Caco-2 (cell line): ENCODE results near the gene MBP. TPM values are rescaled to one million over a fixed set of nuclear protein-coding genes. Genes with fewer than 3 reads are reported as not detected.

Experiments used
- BruUV-seq: library from RNA; stranded (reverse); fragments of 400-500 nt; replicated peaks from 2 replicates; lab custom pipeline; 2021; lab: Mats Ljungman, UMichigan
- CTCF ChIA-PET: fragments of 300-600 bp; sonication (Branson Sonifier 250); formaldehyde crosslinking; loops from one replicate; lab custom pipeline; 2022; ENCODE audit warnings: antibody characterized with exemption; lab: Charles Lee
- POLR2A ChIA-PET: fragments of 300-600 bp; sonication (Branson Sonifier 250); formaldehyde crosslinking; loops from one replicate; lab custom pipeline; 2022; ENCODE audit warnings: antibody characterized with exemption; lab: Charles Lee
- DNase-seq, 2 experiments: peaks; one replicate each; pipeline versions ENCODE4 v3.0.0 to v3.0.0-alpha.2; 2020 to 2022
- H3K27me3 ChIP-seq: replicated peaks from 2 replicates; pipeline ENCODE4 v1.6.0; 2011; ENCODE audit warnings: low read length; ENCODE audit not compliant: control insufficient read depth, insufficient read depth
- H3K36me3 ChIP-seq: 2 replicates; pipeline ENCODE4 v1.5.1; 2011; ENCODE audit warnings: low read length; ENCODE audit not compliant: control insufficient read depth, insufficient read depth
- H3K4me1 ChIP-seq: fragments of 250-450 bp; sonication (Bioruptor Pico); 2 replicates; pipeline ENCODE4 v1.5.1; 2020; ENCODE audit warnings: mild to moderate bottlenecking
- H3K4me3 ChIP-seq: 2 replicates; pipeline ENCODE4 v1.5.1; 2011; ENCODE audit warnings: low read depth, mild to moderate bottlenecking, control low read depth, low read length
- H3K9me3 ChIP-seq: fragments of 250-450 bp; sonication (Bioruptor Pico); 2 replicates; pipeline ENCODE4 v1.5.1; 2020; ENCODE audit warnings: mild to moderate bottlenecking, moderate library complexity
- H3K27ac Mint-ChIP-seq: one replicate; pipeline ENCODE4 v1.8.0; 2022; ENCODE audit warnings: mixed read lengths; ENCODE audit not compliant: unreplicated experiment
- H3K27me3 Mint-ChIP-seq: one replicate; pipeline ENCODE4 v1.8.0; 2022; ENCODE audit warnings: mixed read lengths; ENCODE audit not compliant: insufficient read depth, unreplicated experiment
- H3K36me3 Mint-ChIP-seq: one replicate; pipeline ENCODE4 v1.8.0; 2022; ENCODE audit warnings: mild to moderate bottlenecking, mixed read lengths; ENCODE audit not compliant: insufficient read depth, unreplicated experiment
- H3K4me1 Mint-ChIP-seq: one replicate; pipeline ENCODE4 v1.8.0; 2022; ENCODE audit warnings: low read depth, mixed read lengths; ENCODE audit not compliant: unreplicated experiment
- H3K4me3 Mint-ChIP-seq: one replicate; pipeline ENCODE4 v1.8.0; 2022; ENCODE audit warnings: mild to moderate bottlenecking, moderate library complexity, mixed read lengths; ENCODE audit not compliant: unreplicated experiment
- H3K9me3 Mint-ChIP-seq: one replicate; pipeline ENCODE4 v1.8.0; 2022; ENCODE audit warnings: mixed read lengths; ENCODE audit not compliant: unreplicated experiment
- CTCF ChIP-seq, 2 experiments: fragments of 200-600 bp in 1 of 2; IDR thresholded peaks; 1 replicate in 1 of 2; 2 replicates in 1 of 2; pipeline versions ENCODE4 v1.5.1 to v1.8.0; 2011 to 2022; ENCODE audit warnings: antibody characterized with exemption in 1 of 2, control low read depth in 1 of 2, inconsistent platforms in 1 of 2, low read depth in 1 of 2, low read length in 1 of 2, mild to moderate bottlenecking in 1 of 2, moderate library complexity in 1 of 2; ENCODE audit not compliant: insufficient read depth in 1 of 2, severe bottlenecking in 1 of 2, unreplicated experiment in 1 of 2
- intact Hi-C: fragments of 100-400 bp; cut with micrococcal nuclease; formaldehyde crosslinking; loops from one replicate; pipeline ENCODE4 v1.10.0; 2022; ENCODE audit not compliant: unreplicated experiment
- total RNA-seq: library from RNA; stranded (reverse); gene quantifications from 2 replicates; pipeline ENCODE4 v1.2.3, GENCODE V29; 2022

Gene MBP
- total RNA-seq, 1 experiment from 2014 or later = 11.4 TPM

DNA sequence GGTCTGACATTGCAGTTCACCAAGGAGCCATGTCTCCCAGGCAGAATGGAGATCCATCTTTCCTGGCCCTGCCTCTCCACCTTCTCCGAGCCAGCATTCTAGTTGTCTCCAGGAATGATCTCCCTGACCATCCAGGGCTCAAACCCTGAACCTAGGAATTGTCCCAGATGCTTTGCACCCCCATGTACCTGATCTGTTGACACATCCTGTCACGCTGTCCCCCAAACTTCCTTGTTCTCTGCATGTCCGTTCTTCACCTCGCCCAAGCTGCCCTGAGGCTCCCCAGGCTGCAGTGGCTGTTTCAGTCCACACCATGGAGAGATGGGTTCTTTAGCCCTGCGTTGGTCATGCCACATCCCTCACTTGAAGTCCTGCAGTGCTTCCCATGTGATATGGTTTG is 7.0 kb upstream of the MBP start:
- H3K36me3 ChIP-seq = no peaks in the 10 kb centered on the region
- POLR2A ChIA-PET = no interaction called here
- peaks cover 9% of the 10 kb centered on the region for H3K9me3 Mint-ChIP-seq
- H3K27ac Mint-ChIP-seq = no peak overlapping the region
- no peak overlapping the region for H3K4me3 ChIP-seq
- H3K27me3 Mint-ChIP-seq = no peaks in the 10 kb centered on the region
- H3K36me3 Mint-ChIP-seq = peaks cover 9% of the 10 kb centered on the region
- no peaks in the 10 kb centered on the region for H3K27me3 ChIP-seq
- intact Hi-C loops = no loop called here
- no peak overlapping the region for H3K4me3 Mint-ChIP-seq
- no TSS peak for BruUV-seq
- no peak for TF ChIP-seq CTCF (IDR thresholded peaks at IDR 0.05; ENCODE audit: insufficient read depth in 1 of 2, low read depth in 1 of 2, low read length in 1 of 2, severe bottlenecking in 1 of 2, unreplicated experiment in 1 of 2)
- CTCF ChIA-PET = no interaction called here
- H3K4me1 ChIP-seq = no peaks in the 10 kb centered on the region
- no peaks in the 10 kb centered on the region for H3K9me3 ChIP-seq
- DNase-seq = no peak
- no peaks in the 10 kb centered on the region for H3K4me1 Mint-ChIP-seq

GRCh38 chr18:77138270-77138669 is 5.7 kb upstream of the MBP start:
- Mint-ChIP-seq H3K9me3 (peaks cover 9% of the 10 kb centered on the region), H3K4me3 (no peak overlapping the region), H3K27ac (no peak overlapping the region), H3K27me3 (no peaks in the 10 kb centered on the region), H3K36me3 (peaks cover 9% of the 10 kb centered on the region), H3K4me1 (no peaks in the 10 kb centered on the region)
- CTCF ChIA-PET = no interaction called here
- H3K27me3 ChIP-seq = no peaks in the 10 kb centered on the region
- BruUV-seq = no TSS peak
- no peak for TF ChIP-seq CTCF (IDR thresholded peaks at IDR 0.05; ENCODE audit: insufficient read depth in 1 of 2, low read depth in 1 of 2, low read length in 1 of 2, severe bottlenecking in 1 of 2, unreplicated experiment in 1 of 2)
- no peaks in the 10 kb centered on the region for H3K9me3 ChIP-seq
- intact Hi-C loops = no loop called here
- no peak for DNase-seq
- no peaks in the 10 kb centered on the region for H3K4me1 ChIP-seq
- POLR2A ChIA-PET = no interaction called here
- H3K36me3 ChIP-seq = no peaks in the 10 kb centered on the region
- H3K4me3 ChIP-seq = no peak overlapping the region

DNA sequence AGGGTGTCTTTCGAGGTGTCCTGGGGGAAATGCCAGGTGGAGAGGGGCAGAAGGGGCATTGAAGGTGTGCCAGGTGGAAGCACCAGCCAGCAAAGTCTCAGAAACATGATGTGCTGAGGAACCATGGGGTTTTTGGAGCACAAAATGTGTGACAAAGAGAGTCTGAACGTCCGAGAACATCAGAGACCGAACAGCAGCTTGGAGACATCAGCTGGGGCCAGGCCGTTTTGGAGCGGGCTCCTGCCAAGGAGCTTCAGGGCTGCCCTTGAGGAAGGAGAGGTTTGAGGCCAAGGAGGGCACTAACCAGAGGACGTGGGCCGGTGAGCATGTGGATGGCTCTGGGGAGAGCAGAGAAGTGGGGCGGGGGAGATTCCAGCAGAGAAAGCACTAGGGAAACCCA is 5.3 kb upstream of the MBP start:
- H3K4me1 Mint-ChIP-seq = no peaks in the 10 kb centered on the region
- H3K36me3 Mint-ChIP-seq = peaks cover 9% of the 10 kb centered on the region
- intact Hi-C loops = no loop called here
- ChIA-PET CTCF (no interaction called here), POLR2A (no interaction called here)
- Histone ChIP-seq H3K27me3 (no peaks in the 10 kb centered on the region), H3K4me3 (no peak overlapping the region), H3K4me1 (no peaks in the 10 kb centered on the region), H3K9me3 (no peaks in the 10 kb centered on the region), H3K36me3 (no peaks in the 10 kb centered on the region)
- no peak overlapping the region for H3K4me3 Mint-ChIP-seq
- no TSS peak for BruUV-seq
- H3K27ac Mint-ChIP-seq = no peak overlapping the region
- no peaks in the 10 kb centered on the region for H3K27me3 Mint-ChIP-seq
- DNase-seq = no peak
- TF ChIP-seq CTCF (IDR thresholded peaks at IDR 0.05; ENCODE audit: insufficient read depth in 1 of 2, low read depth in 1 of 2, low read length in 1 of 2, severe bottlenecking in 1 of 2, unreplicated experiment in 1 of 2) = no peak
- H3K9me3 Mint-ChIP-seq = peaks cover 9% of the 10 kb centered on the region
